GM12878 (cell line): ENCODE data around the gene TSPAN12. TPM values are rescaled to one million over a fixed set of nuclear protein-coding genes. Genes with fewer than 3 reads are reported as not detected.

ENCODE experiments used
- ATAC-seq: fragments of 200-7000 bp; cut with Tn5 transposase; 3 replicates; pipeline ENCODE4 v1.9.1; 2020; ENCODE audit warnings: mild to moderate bottlenecking, moderate library complexity
- BruUV-seq: library from RNA; stranded (reverse); fragments of 400-500 nt; replicated peaks from 2 replicates; lab custom pipeline; 2021; lab: Mats Ljungman, UMichigan
- CTCF ChIA-PET: fragments of 300-600 bp; sonication (Branson Sonifier 250); formaldehyde crosslinking; extraction: SDS; loops from one replicate; lab custom pipeline; 2021; ENCODE audit warnings: inconsistent platforms; lab: Yijun Ruan, JAX
- POLR2A ChIA-PET: fragments of 350-600 bp; formaldehyde crosslinking; extraction: SDS; loops from one replicate; lab custom pipeline; 2021; ENCODE audit warnings: inconsistent platforms; lab: Charles Lee
- RAD21 ChIA-PET: fragments of 300-600 bp; sonication (Branson Sonifier 250); formaldehyde crosslinking; loops from one replicate; lab custom pipeline; 2023; ENCODE audit warnings: antibody characterized with exemption; ENCODE audit not compliant: unreplicated experiment; lab: Charles Lee
- SMC1A ChIA-PET: fragments of 300-600 bp; sonication (Branson Sonifier 250); formaldehyde crosslinking; loops from one replicate; lab custom pipeline; 2023; ENCODE audit not compliant: unreplicated experiment, uncharacterized antibody; lab: Charles Lee
- DNase-seq: peaks from one replicate; pipeline ENCODE4 v3.0.0-alpha.2; 2011; ENCODE audit warnings: low read depth, low spot score
- FAIRE-seq: peaks from 3 replicates; lab custom pipeline; 2011; peaks lifted over from hg19 to GRCh38; lab: Jason Lieb, UNC
- H2AFZ ChIP-seq: 2 replicates; pipeline ENCODE4 v1.6.0; 2011; ENCODE audit warnings: low read depth, low read length, control low read depth; ENCODE audit not compliant: control insufficient read depth
- H3K27ac ChIP-seq: 2 replicates; pipeline ENCODE4 v1.5.1; 2011; ENCODE audit warnings: control low read depth; ENCODE audit not compliant: control insufficient read depth, insufficient read depth
- H3K27me3 ChIP-seq, 2 experiments: replicated peaks in 1 of 2; 2 replicates each; pipeline versions ENCODE4 v1.6.0 to v1.6.1; 2011; ENCODE audit warnings: low read length in 1 of 2; ENCODE audit not compliant: control insufficient read depth in 2 of 2, insufficient read depth in 2 of 2
- H3K36me3 ChIP-seq, 2 experiments: 2 replicates each; pipeline ENCODE4 v1.5.1; 2011; ENCODE audit warnings: low read length in 1 of 2; ENCODE audit not compliant: control insufficient read depth in 2 of 2, insufficient read depth in 2 of 2
- H3K4me1 ChIP-seq: 2 replicates; pipeline ENCODE4 v1.6.1; 2011; ENCODE audit warnings: mild to moderate bottlenecking, low read length, moderate library complexity, mixed read lengths; ENCODE audit not compliant: control insufficient read depth, insufficient read depth
- H3K4me2 ChIP-seq: 2 replicates; pipeline ENCODE4 v1.6.0; 2011; ENCODE audit warnings: control low read depth; ENCODE audit not compliant: control insufficient read depth, insufficient read depth
- H3K4me3 ChIP-seq: fragments of 200-600 bp; sonication (generic); 2 replicates; pipeline ENCODE4 v1.5.1; 2016
- H3K79me2 ChIP-seq: 2 replicates; pipeline ENCODE4 v1.6.0; 2011; ENCODE audit warnings: low read length; ENCODE audit not compliant: control insufficient read depth, insufficient read depth
- H3K9ac ChIP-seq: 2 replicates; pipeline ENCODE4 v1.8.0; 2011; ENCODE audit warnings: low read length, control low read depth, mixed read lengths; ENCODE audit not compliant: control insufficient read depth, insufficient read depth
- H3K9me3 ChIP-seq: replicated peaks from 3 replicates; pipeline ENCODE4 v1.5.1; 2011; ENCODE audit warnings: mild to moderate bottlenecking, low read length; ENCODE audit not compliant: control insufficient read depth, insufficient read depth
- H4K20me1 ChIP-seq: 2 replicates; pipeline ENCODE4 v1.6.0; 2011; ENCODE audit not compliant: control insufficient read depth, insufficient read depth
- ASH2L ChIP-seq: fragments of 300-600, 200-600 bp; sonication (generic); IDR thresholded peaks from 2 replicates; pipeline ENCODE4 v1.6.1; 2017; ENCODE audit warnings: low read depth, mild to moderate bottlenecking, borderline replicate concordance
- BMI1 ChIP-seq: fragments of 450-650 bp; IDR thresholded peaks from 2 replicates; pipeline ENCODE4 v1.6.1; 2016; ENCODE audit warnings: mild to moderate bottlenecking, moderate library complexity, borderline replicate concordance
- CEBPB ChIP-seq, 2 experiments: fragments of 150-350 bp in 1 of 2; IDR thresholded peaks; 2 replicates each; pipeline ENCODE4 v1.6.1; 2012 to 2014; ENCODE audit warnings: low read depth in 2 of 2, low read length in 2 of 2, borderline replicate concordance in 1 of 2, inconsistent platforms in 1 of 2
- CREB1 ChIP-seq: IDR thresholded peaks from 2 replicates; pipeline ENCODE4 v1.6.1; 2012; ENCODE audit warnings: low read depth, mild to moderate bottlenecking, inconsistent platforms
- EED ChIP-seq: sonication (generic); IDR thresholded peaks from 2 replicates; pipeline ENCODE4 v1.6.1; 2016; ENCODE audit warnings: antibody characterized with exemption, low read depth
- EGR1 ChIP-seq, 2 experiments: IDR thresholded peaks; 1 replicate in 1 of 2; 2 replicates in 1 of 2; pipeline ENCODE4 v1.6.1; 2011 to 2012; ENCODE audit warnings: low read depth in 2 of 2, low read length in 2 of 2, borderline replicate concordance in 1 of 2, mild to moderate bottlenecking in 1 of 2, moderate library complexity in 1 of 2
- EP300 ChIP-seq, 2 experiments: fragments of 150-350 bp in 1 of 2; IDR thresholded peaks; 2 replicates each; pipeline ENCODE4 v1.6.1; 2011 to 2012; ENCODE audit warnings: low read depth in 2 of 2, low read length in 2 of 2, borderline replicate concordance in 1 of 2, improper control_type of control experiment in 1 of 2, inconsistent platforms in 1 of 2; ENCODE audit not compliant: control insufficient read depth in 1 of 2
- EZH2 ChIP-seq: IDR thresholded peaks from 2 replicates; pipeline ENCODE4 v1.6.1; 2012; ENCODE audit warnings: low read depth, mild to moderate bottlenecking, control low read depth, inconsistent platforms, low read length, borderline replicate concordance; ENCODE audit not compliant: control insufficient read depth
- HDAC6 ChIP-seq: fragments of 200-600 bp; sonication (generic); IDR thresholded peaks from one replicate; pipeline ENCODE4 v1.8.0; 2017; ENCODE audit warnings: antibody characterized with exemption; ENCODE audit not compliant: unreplicated experiment
- HDGF ChIP-seq: fragments of 450-650 bp; IDR thresholded peaks from 2 replicates; pipeline ENCODE4 v1.6.1; 2016; ENCODE audit warnings: antibody characterized with exemption
- NFYB ChIP-seq: IDR thresholded peaks from 2 replicates; pipeline ENCODE4 v1.6.1; 2011; ENCODE audit warnings: low read depth, mild to moderate bottlenecking, low read length, improper control_type of control experiment, moderate library complexity; ENCODE audit not compliant: insufficient read depth
- NR2C2 ChIP-seq: IDR thresholded peaks from 2 replicates; pipeline ENCODE4 v1.6.1; 2011; ENCODE audit warnings: borderline replicate concordance, low read depth; ENCODE audit not compliant: control insufficient read depth, insufficient read length
- NR2F1 ChIP-seq: fragments of 450-650 bp; conservative IDR thresholded peaks from 2 replicates; pipeline ENCODE4 v1.6.1; 2017; ENCODE audit warnings: mild to moderate bottlenecking
- NRF1 ChIP-seq: conservative IDR thresholded peaks from 2 replicates; pipeline ENCODE4 v1.6.1; 2011; ENCODE audit warnings: mild to moderate bottlenecking, low read depth, low read length, improper control_type of control experiment
- PML ChIP-seq: IDR thresholded peaks from 2 replicates; pipeline ENCODE4 v1.6.1; 2012; ENCODE audit warnings: low read length, inconsistent platforms
- POLR2A ChIP-seq: IDR thresholded peaks from 2 replicates; pipeline ENCODE4 v1.6.1; 2011; ENCODE audit warnings: low read depth, mild to moderate bottlenecking, low read length
- SP1 ChIP-seq: IDR thresholded peaks from one replicate; pipeline ENCODE4 v1.6.1; 2011; ENCODE audit warnings: low read depth, low read length
- STAT1 ChIP-seq: fragments of 450-650 bp; conservative IDR thresholded peaks from 2 replicates; pipeline ENCODE4 v1.6.1; 2014; ENCODE audit warnings: antibody characterized with exemption, mild to moderate bottlenecking
- TBL1XR1 ChIP-seq: IDR thresholded peaks from 2 replicates; pipeline ENCODE4 v1.6.1; 2012; ENCODE audit warnings: low read depth, low read length, improper control_type of control experiment
- TCF12 ChIP-seq: IDR thresholded peaks from 2 replicates; pipeline ENCODE4 v1.6.1; 2011; ENCODE audit warnings: low read depth, mild to moderate bottlenecking, low read length
- WGBS: methylation state at CpG from one replicate; pipeline ENCODE4 v1.1.6; 2016; ENCODE audit warnings: low lambda C conversion rate; ENCODE audit not compliant: insufficient replicate concordance, insufficient coverage; ENCODE audit errors: missing lambda C conversion rate; 5-methylcytosine and 5-hydroxymethylcytosine counted together
- in situ Hi-C: fragments of 300-500 bp; cut with MboI; formaldehyde crosslinking; loops from 9 replicates; pipeline ENCODE4 v1.14.3; 2018; ENCODE audit warnings: mixed read lengths
- intact Hi-C: fragments of 100-400 bp; cut with micrococcal nuclease; formaldehyde crosslinking; loops from one replicate; pipeline ENCODE4 v1.14.2; 2022; ENCODE audit not compliant: unreplicated experiment
- polyA plus RNA-seq, 11 experiments: library from polyadenylated mRNA; depleted of rRNA in 4 of 11; unstranded in 6 of 11; stranded (reverse) in 5 of 11; fragments of >200 nt; fragmentation: Nextera tagmentation in 4 of 11; fragmentation: Illumina TruSeq in 1 of 11; extraction: Ambion mirVana in 4 of 11; extraction: Trizol in 1 of 11; gene quantifications; 1 replicate in 1 of 11; 2 replicates in 10 of 11; pipeline versions ENCODE4 v1.2.1 to v1.2.3, GENCODE V29; 2011 to 2016; ENCODE audit warnings: inconsistent platforms in 2 of 11, missing spikeins in 2 of 11, low read depth in 1 of 11
- total RNA-seq, 4 experiments: library from RNA; depleted of rRNA in 3 of 4; stranded (reverse); fragments of >200 nt in 3 of 4; fragmentation: Illumina TruSeq in 1 of 4; extraction: Trizol in 1 of 4; gene quantifications; 2 replicates each; pipeline versions ENCODE4 v1.2.1 to v1.2.3, GENCODE V29; 2013 to 2021
- TF ChIP-seq, protein P1 (sequence below): fragments of 450-650 bp; IDR thresholded peaks from 2 replicates; pipeline ENCODE4 v1.6.1; 2017; ENCODE audit warnings: mild to moderate bottlenecking
- TF ChIP-seq, protein P2 (sequence below): IDR thresholded peaks from 2 replicates; pipeline ENCODE4 v1.6.1; 2012; ENCODE audit warnings: low read depth, low read length, improper control_type of control experiment

TSPAN12 gene
- total and polyA plus RNA-seq, 10 of the 15 experiments (the other 5 are each of a cell fraction or from before 2014, with no cell fraction given): 0.67 to 110 (median 1.3) TPM

DNA sequence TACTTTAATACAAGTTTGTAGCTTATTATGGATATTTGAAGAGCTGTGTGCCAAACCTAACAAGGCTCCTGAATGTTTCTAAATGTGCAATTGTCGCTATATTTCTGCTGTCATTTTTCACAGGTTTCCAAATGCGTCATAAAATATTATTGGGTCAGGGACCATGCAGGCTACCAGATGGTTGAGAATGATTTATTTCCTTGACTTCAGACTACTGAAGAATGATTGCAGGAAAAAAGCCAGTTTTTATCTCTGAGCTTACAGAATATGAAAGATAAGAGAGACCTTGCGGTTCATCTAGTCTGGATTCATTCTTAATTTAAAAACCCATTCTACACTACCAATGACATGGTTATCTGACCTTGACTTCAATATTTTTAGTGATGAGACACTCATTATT lies 55.2 kb downstream of the TSPAN12 start (continued):
- TF ChIP-seq, protein P1, sequence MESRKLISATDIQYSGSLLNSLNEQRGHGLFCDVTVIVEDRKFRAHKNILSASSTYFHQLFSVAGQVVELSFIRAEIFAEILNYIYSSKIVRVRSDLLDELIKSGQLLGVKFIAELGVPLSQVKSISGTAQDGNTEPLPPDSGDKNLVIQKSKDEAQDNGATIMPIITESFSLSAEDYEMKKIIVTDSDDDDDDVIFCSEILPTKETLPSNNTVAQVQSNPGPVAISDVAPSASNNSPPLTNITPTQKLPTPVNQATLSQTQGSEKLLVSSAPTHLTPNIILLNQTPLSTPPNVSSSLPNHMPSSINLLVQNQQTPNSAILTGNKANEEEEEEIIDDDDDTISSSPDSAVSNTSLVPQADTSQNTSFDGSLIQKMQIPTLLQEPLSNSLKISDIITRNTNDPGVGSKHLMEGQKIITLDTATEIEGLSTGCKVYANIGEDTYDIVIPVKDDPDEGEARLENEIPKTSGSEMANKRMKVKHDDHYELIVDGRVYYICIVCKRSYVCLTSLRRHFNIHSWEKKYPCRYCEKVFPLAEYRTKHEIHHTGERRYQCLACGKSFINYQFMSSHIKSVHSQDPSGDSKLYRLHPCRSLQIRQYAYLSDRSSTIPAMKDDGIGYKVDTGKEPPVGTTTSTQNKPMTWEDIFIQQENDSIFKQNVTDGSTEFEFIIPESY: no peak
- TF ChIP-seq NRF1 (no peak), STAT1 (no peak), HDAC6 (no peak), POLR2A (no peak), NR2F1 (no peak), NFYB (no peak), BMI1 (no peak), EGR1 (IDR thresholded peaks at IDR 0.05; ENCODE audit: borderline replicate concordance in 1 of 2, low read depth in 2 of 2, low read length in 2 of 2) (no peak), CEBPB (IDR thresholded peaks at IDR 0.05; ENCODE audit: borderline replicate concordance in 1 of 2, low read depth in 2 of 2, low read length in 2 of 2) (no peak), TBL1XR1 (no peak)

DNA sequence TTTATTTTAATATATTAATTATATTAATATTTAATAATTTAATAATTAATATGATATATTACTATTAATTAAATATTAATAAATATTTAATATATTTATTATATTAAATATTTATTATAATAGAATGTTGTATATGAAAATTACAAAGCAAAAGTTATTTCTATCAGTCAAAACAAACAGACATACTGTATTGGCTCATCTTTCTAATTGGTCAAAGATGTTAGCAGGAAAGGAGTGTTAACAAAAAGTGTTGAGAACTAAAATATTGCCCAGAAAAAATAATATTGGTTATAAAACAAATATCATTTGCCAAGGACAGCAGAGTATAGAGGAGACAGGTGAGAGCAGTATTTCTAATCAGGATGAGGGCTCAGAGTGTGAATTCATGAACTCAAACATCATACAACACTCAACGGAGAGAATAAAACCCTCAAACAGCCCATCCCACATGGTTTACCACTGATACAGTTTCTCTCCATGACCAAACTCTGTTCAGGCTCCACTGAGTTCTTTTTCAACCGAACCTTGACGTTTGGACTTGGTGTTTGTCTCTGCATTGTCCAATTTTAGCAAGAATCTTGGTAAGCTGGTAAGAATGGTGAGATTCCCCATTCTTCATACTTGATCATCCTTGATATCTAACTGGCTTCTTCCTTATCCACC lies 58.0 kb downstream of the TSPAN12 start:
- Histone ChIP-seq H3K4me3 (no peak overlapping the region), H3K79me2 (no peaks in the 10 kb centered on the region), H3K27ac (no peak overlapping the region), H4K20me1 (no peaks in the 10 kb centered on the region), H3K4me2 (no peak overlapping the region), H2AFZ (no peak overlapping the region), H3K27me3 (no peaks in the 10 kb centered on the region), H3K4me1 (no peaks in the 10 kb centered on the region), H3K9me3 (no peaks in the 10 kb centered on the region; the same call in 2 of the 3 replicates), H3K9ac (no peak overlapping the region), H3K36me3 (no peaks in the 10 kb centered on the region; a peak in 2 of 4 replicates)
- SMC1A ChIA-PET: interaction anchor here (0.6 kb wide), 1 partner anchor 164 kb away, joined by 3 read pairs; no protein-coding TSS in a partner anchor
- FAIRE-seq (no peak), DNase-seq (no peak), ATAC-seq (no peak)
- CTCF ChIA-PET: interaction anchor here (9.1 kb wide), 1 partner anchor 9 kb away, joined by 104 read pairs; no protein-coding TSS in a partner anchor
- RAD21 ChIA-PET: no interaction called here
- in situ Hi-C loops: loop anchor here (25.0 kb wide), 1 partner anchor 1187 kb away; no protein-coding TSS in a partner anchor
- no TSS peak for BruUV-seq
- POLR2A ChIA-PET: no interaction called here
- intact Hi-C loops: no loop called here
- WGBS: 29% methylated on average over 3 of the region's 3 CpGs
- TF ChIP-seq SP1 (no peak), EZH2 (no peak), EP300 (IDR thresholded peaks at IDR 0.05; ENCODE audit: borderline replicate concordance in 1 of 2, control insufficient read depth in 1 of 2, low read depth in 2 of 2, low read length in 2 of 2) (no peak), CREB1 (no peak), TBL1XR1 (no peak), EED (no peak), ASH2L (no peak), TCF12 (no peak), NR2C2 (no peak), HDGF (no peak), PML (no peak)
- TF ChIP-seq, protein P2, sequence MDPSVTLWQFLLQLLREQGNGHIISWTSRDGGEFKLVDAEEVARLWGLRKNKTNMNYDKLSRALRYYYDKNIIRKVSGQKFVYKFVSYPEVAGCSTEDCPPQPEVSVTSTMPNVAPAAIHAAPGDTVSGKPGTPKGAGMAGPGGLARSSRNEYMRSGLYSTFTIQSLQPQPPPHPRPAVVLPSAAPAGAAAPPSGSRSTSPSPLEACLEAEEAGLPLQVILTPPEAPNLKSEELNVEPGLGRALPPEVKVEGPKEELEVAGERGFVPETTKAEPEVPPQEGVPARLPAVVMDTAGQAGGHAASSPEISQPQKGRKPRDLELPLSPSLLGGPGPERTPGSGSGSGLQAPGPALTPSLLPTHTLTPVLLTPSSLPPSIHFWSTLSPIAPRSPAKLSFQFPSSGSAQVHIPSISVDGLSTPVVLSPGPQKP: no peak
